GM11168 (cell line): ENCODE data around the gene SEC22A.
"Not testable (repeated sequence)": the region's sequence is repeated elsewhere in the genome, so short reads cannot be mapped to it uniquely, and the experiment has no call there.

ENCODE experiments used
- in situ Hi-C: fragments of 300-500 bp; cut with MboI; formaldehyde crosslinking; loops from one replicate; pipeline ENCODE4 v1.12.0; 2022; ENCODE audit warnings: low sequenced_read_pairs; ENCODE audit not compliant: unreplicated experiment

Gene SEC22A

GRCh38 chr3:123169930-123170329, 31.8 kb upstream of the SEC22A start:
- in situ Hi-C loops: no loop called here

- in situ Hi-C loops: no loop called here
Measured at GRCh38 chr3:123180791-123181190, 21.0 kb upstream of the SEC22A start.

GRCh38 chr3:123186695-123187094, 15.0 kb upstream of the SEC22A start:
- in situ Hi-C loops: no loop called here

GRCh38 chr3:123188058-123188457, 13.7 kb upstream of the SEC22A start:
- in situ Hi-C loops: no loop called here

- in situ Hi-C loops: no loop called here
Measured at GRCh38 chr3:123193448-123194101, 8.2 kb upstream of the SEC22A start.

- in situ Hi-C loops: no loop called here
Measured at GRCh38 chr3:123194552-123194951, 7.2 kb upstream of the SEC22A start.

GRCh38 chr3:123198372-123198771, 3.4 kb upstream of the SEC22A start:
- in situ Hi-C loops: no loop called here

- in situ Hi-C loops: no loop called here
Measured at GRCh38 chr3:123201223-123201556, 553 bp upstream of the SEC22A start.

GRCh38 chr3:123202451-123202850, 708 bp downstream of the SEC22A start:
- in situ Hi-C loops: no loop called here

- in situ Hi-C loops: no loop called here
Measured at GRCh38 chr3:123218990-123219389, 17.2 kb downstream of the SEC22A start.

- in situ Hi-C loops: not testable (repeated sequence)
Measured at GRCh38 chr3:123221369-123221768, 19.6 kb downstream of the SEC22A start.

- in situ Hi-C loops: no loop called here
Measured at GRCh38 chr3:123225016-123225415, 23.3 kb downstream of the SEC22A start.

GRCh38 chr3:123226549-123226948, 24.8 kb downstream of the SEC22A start:
- in situ Hi-C loops: no loop called here

- in situ Hi-C loops: no loop called here
Measured at GRCh38 chr3:123229145-123229544, 27.4 kb downstream of the SEC22A start.

GRCh38 chr3:123236902-123237301, 35.2 kb downstream of the SEC22A start:
- in situ Hi-C loops: no loop called here

GRCh38 chr3:123239186-123239585, 37.4 kb downstream of the SEC22A start:
- in situ Hi-C loops: not testable (repeated sequence)

- in situ Hi-C loops: no loop called here
Measured at GRCh38 chr3:123239756-123240155, 38.0 kb downstream of the SEC22A start.

GRCh38 chr3:123244128-123244527, 42.4 kb downstream of the SEC22A start:
- in situ Hi-C loops: no loop called here

- in situ Hi-C loops: no loop called here
Measured at GRCh38 chr3:123246866-123247265, 45.1 kb downstream of the SEC22A start.

- in situ Hi-C loops: no loop called here
Measured at GRCh38 chr3:123256256-123256655, 54.5 kb downstream of the SEC22A start.

- in situ Hi-C loops: no loop called here
Measured at GRCh38 chr3:123258359-123258758, 56.6 kb downstream of the SEC22A start.

- in situ Hi-C loops: no loop called here
Measured at GRCh38 chr3:123258811-123259420, 57.2 kb downstream of the SEC22A start.
